Measurements from ENCODE around the gene TMEM200A. TPM values are rescaled to one million over a fixed set of nuclear protein-coding genes. Genes with fewer than 3 reads are reported as not detected.
A peak's percentile ranks its signal among the peaks of the same experiment; 100 is the strongest.

The TMEM200A gene
- total RNA-seq: 3.9 TPM

- intact Hi-C loops (cut with DNase I): loop anchor here (10.0 kb wide), 1 partner anchor 329 kb away; no protein-coding TSS in a partner anchor
- H3K27ac ChIP-seq: peak within 1 kb of the TSS; percentile 78
- peak in 1 of 2 donors; percentile 66 for TF ChIP-seq POLR2AphosphoS5 (IDR thresholded peaks at IDR 0.05; ENCODE audit: insufficient read depth in 1 of 2, low read depth in 1 of 2)
- peak; percentile 8 to 65 (median 53) for TF ChIP-seq CTCF (IDR thresholded peaks at IDR 0.05)
- TF ChIP-seq POLR2A (IDR thresholded peaks at IDR 0.05): peak in 1 of 2 donors; percentile 5
- H3K9me3 ChIP-seq: no peaks in the 10 kb centered on the region
- peaks cover 15% of the 10 kb centered on the region for H3K4me1 ChIP-seq
- no peaks in the 10 kb centered on the region for H3K36me3 ChIP-seq
- H3K27me3 ChIP-seq: no peaks in the 10 kb centered on the region
- peak within 1 kb of the TSS; percentile 55 to 65 for H3K4me3 ChIP-seq
- no peak for DNase-seq (ENCODE audit: extremely low spot score in 2 of 2)
Measured at GRCh38 chr6:130365166-130366106, at the start of gene TMEM200A. TSS of gene TMEM200A (plus strand) at chr6:130366017. CDS start at chr6:130440423, 74,406 bp downstream.

- DNase-seq (ENCODE audit: extremely low spot score in 2 of 2): no peak
- Histone ChIP-seq H3K27ac (no peak overlapping the region), H3K36me3 (no peaks in the 10 kb centered on the region), H3K9me3 (no peaks in the 10 kb centered on the region), H3K4me1 (no peaks in the 10 kb centered on the region), H3K27me3 (no peaks in the 10 kb centered on the region), H3K4me3 (no peak overlapping the region)
- TF ChIP-seq CTCF (IDR thresholded peaks at IDR 0.05) (no peak), POLR2AphosphoS5 (IDR thresholded peaks at IDR 0.05; ENCODE audit: insufficient read depth in 1 of 2, low read depth in 1 of 2) (no peak), POLR2A (IDR thresholded peaks at IDR 0.05) (no peak)
- intact Hi-C loops (cut with DNase I): loop anchor here (10.0 kb wide), 2 partner anchors 374 to 554 kb away; no protein-coding TSS in a partner anchor
Measured at GRCh38 chr6:130320908-130321307, 44.9 kb upstream of the TMEM200A start.

GRCh38 chr6:130322673-130323268 is 43.0 kb upstream of the TMEM200A start:
- H3K4me1 ChIP-seq: no peaks in the 10 kb centered on the region
- no peak for DNase-seq (ENCODE audit: extremely low spot score in 2 of 2)
- H3K27me3 ChIP-seq: no peaks in the 10 kb centered on the region
- TF ChIP-seq CTCF (IDR thresholded peaks at IDR 0.05): peak; percentile 59 to 74 (median 65)
- TF ChIP-seq POLR2AphosphoS5 (IDR thresholded peaks at IDR 0.05; ENCODE audit: insufficient read depth in 1 of 2, low read depth in 1 of 2): no peak
- TF ChIP-seq POLR2A (IDR thresholded peaks at IDR 0.05): no peak
- no peak overlapping the region for H3K27ac ChIP-seq
- H3K4me3 ChIP-seq: no peak overlapping the region
- H3K9me3 ChIP-seq: no peaks in the 10 kb centered on the region
- intact Hi-C loops (cut with DNase I): loop anchor here (10.0 kb wide), 2 partner anchors 372 to 552 kb away; no protein-coding TSS in a partner anchor
- no peaks in the 10 kb centered on the region for H3K36me3 ChIP-seq

GRCh38 chr6:130324657-130325056 is 41.2 kb upstream of the TMEM200A start:
- Histone ChIP-seq H3K4me3 (no peak overlapping the region), H3K4me1 (no peaks in the 10 kb centered on the region), H3K27me3 (no peaks in the 10 kb centered on the region), H3K36me3 (no peaks in the 10 kb centered on the region), H3K9me3 (no peaks in the 10 kb centered on the region), H3K27ac (no peak overlapping the region)
- intact Hi-C loops (cut with DNase I): loop anchor here (5.0 to 10.0 kb wide), 3 partner anchors 83 to 550 kb away; no protein-coding TSS in a partner anchor
- no peak for TF ChIP-seq CTCF (IDR thresholded peaks at IDR 0.05)
- no peak for TF ChIP-seq POLR2A (IDR thresholded peaks at IDR 0.05)
- no peak for TF ChIP-seq POLR2AphosphoS5 (IDR thresholded peaks at IDR 0.05; ENCODE audit: insufficient read depth in 1 of 2, low read depth in 1 of 2)
- no peak for DNase-seq (ENCODE audit: extremely low spot score in 2 of 2)

Measured in vagina (tissue), 2 donors.